ENCODE measurements around the gene SLC35E1. TPM values are rescaled to one million over a fixed set of nuclear protein-coding genes. Genes with fewer than 3 reads are reported as not detected.

Gene SLC35E1
- total RNA-seq, 1 donor from 2014 or later = 63.1 TPM

- FAIRE-seq = no peak
- Mint-ChIP-seq H3K4me3 (ENCODE audit: unreplicated experiment) (no peak overlapping the region), H3K4me1 (ENCODE audit: low read depth, unreplicated experiment) (no peaks in the 10 kb centered on the region)
Measured at GRCh38 chr19:16520986-16521624, 51.1 kb downstream of the SLC35E1 start.

GRCh38 chr19:16520074-16520973, 51.9 kb downstream of the SLC35E1 start:
- DNase-seq (ENCODE audit: low read depth) (no peak), FAIRE-seq (no peak)
- Mint-ChIP-seq H3K9me3 (ENCODE audit: unreplicated experiment) (no peaks in the 10 kb centered on the region), H3K4me1 (ENCODE audit: low read depth, unreplicated experiment) (no peaks in the 10 kb centered on the region), H3K27me3 (ENCODE audit: low read depth, unreplicated experiment) (no peaks in the 10 kb centered on the region), H3K36me3 (ENCODE audit: low read depth, unreplicated experiment) (peaks cover 10% of the 10 kb centered on the region), H3K27ac (ENCODE audit: unreplicated experiment) (no peak overlapping the region), H3K4me3 (ENCODE audit: unreplicated experiment) (no peak overlapping the region)
- Histone ChIP-seq H3K27ac (ENCODE audit: low read depth, low read length) (no peak overlapping the region), H3K4me2 (ENCODE audit: low read length) (no peak overlapping the region), H3K9ac (ENCODE audit: low read length) (no peak overlapping the region), H3K9me3 (ENCODE audit: insufficient read depth, low read depth, low read length) (no peaks in the 10 kb centered on the region), H4K20me1 (ENCODE audit: insufficient read depth, low read length) (peaks cover 45% of the 10 kb centered on the region), H3K36me3 (ENCODE audit: insufficient read depth, low read length) (peaks cover 22% of the 10 kb centered on the region), H2AFZ (ENCODE audit: low read depth, low read length) (no peak overlapping the region), H3K4me3 (ENCODE audit: insufficient read depth, low read depth, low read length) (no peak overlapping the region), H3K27me3 (ENCODE audit: insufficient read depth, low read length) (no peaks in the 10 kb centered on the region), H3K79me2 (ENCODE audit: insufficient read depth, low read length) (peaks cover 3% of the 10 kb centered on the region), H3K4me1 (ENCODE audit: insufficient read depth, low read length) (no peaks in the 10 kb centered on the region)
- TF ChIP-seq CTCF (IDR thresholded peaks at IDR 0.05; ENCODE audit: insufficient read depth, low read depth, low read length) (no peak), EZH2 (IDR thresholded peaks at IDR 0.05; ENCODE audit: insufficient read depth, low read length) (no peak)

More at GRCh38 chr19:16520986-16521624, 51.1 kb downstream of the SLC35E1 start:
- no peak for DNase-seq (ENCODE audit: low read depth)
- TF ChIP-seq EZH2 (IDR thresholded peaks at IDR 0.05; ENCODE audit: insufficient read depth, low read length) (no peak), CTCF (IDR thresholded peaks at IDR 0.05; ENCODE audit: insufficient read depth, low read depth, low read length) (no peak)
- Histone ChIP-seq H3K9ac (ENCODE audit: low read length) (no peak overlapping the region), H3K4me1 (ENCODE audit: insufficient read depth, low read length) (no peaks in the 10 kb centered on the region), H3K36me3 (ENCODE audit: insufficient read depth, low read length) (peaks cover 22% of the 10 kb centered on the region), H3K9me3 (ENCODE audit: insufficient read depth, low read depth, low read length) (no peaks in the 10 kb centered on the region), H3K79me2 (ENCODE audit: insufficient read depth, low read length) (peaks cover 6% of the 10 kb centered on the region), H4K20me1 (ENCODE audit: insufficient read depth, low read length) (peaks cover 45% of the 10 kb centered on the region), H2AFZ (ENCODE audit: low read depth, low read length) (no peak overlapping the region), H3K4me2 (ENCODE audit: low read length) (no peak overlapping the region), H3K27me3 (ENCODE audit: insufficient read depth, low read length) (no peaks in the 10 kb centered on the region), H3K27ac (ENCODE audit: low read depth, low read length) (no peak overlapping the region), H3K4me3 (ENCODE audit: insufficient read depth, low read depth, low read length) (no peak overlapping the region)
- Mint-ChIP-seq H3K9me3 (ENCODE audit: unreplicated experiment) (no peaks in the 10 kb centered on the region), H3K27me3 (ENCODE audit: low read depth, unreplicated experiment) (no peaks in the 10 kb centered on the region), H3K27ac (ENCODE audit: unreplicated experiment) (no peak overlapping the region), H3K36me3 (ENCODE audit: low read depth, unreplicated experiment) (peaks cover 10% of the 10 kb centered on the region)

All from astrocyte (in vitro differentiated cells and primary cell).